Activated T-cell treated with anti-CD3 and anti-CD28 coated beads for 4 hours (primary cell): ENCODE data around the gene IL19.

Source experiments
- DNase-seq: peaks from one replicate; pipeline ENCODE4 v3.0.0-alpha.2; 2020

IL19 gene

DNA sequence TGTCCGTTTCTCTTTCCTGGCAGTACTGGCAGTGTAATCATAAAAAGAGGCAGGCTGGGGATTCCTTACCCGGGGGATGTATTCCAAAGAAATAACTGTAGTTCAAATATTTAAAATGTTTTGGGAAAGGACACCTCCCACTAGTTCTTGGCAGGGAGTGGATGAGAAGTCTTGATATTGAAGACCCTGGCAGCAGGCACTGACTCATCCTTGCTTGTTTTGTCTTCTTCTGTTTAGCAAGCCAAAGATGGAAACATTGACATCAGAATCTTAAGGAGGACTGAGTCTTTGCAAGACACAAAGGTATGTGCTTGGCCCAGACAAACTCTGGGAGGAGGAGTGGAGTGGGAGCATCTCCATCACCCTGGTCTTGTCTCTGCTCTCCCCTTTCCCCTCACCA is 95.5 kb downstream of the IL19 start:
- DNase-seq: no peak

DNA sequence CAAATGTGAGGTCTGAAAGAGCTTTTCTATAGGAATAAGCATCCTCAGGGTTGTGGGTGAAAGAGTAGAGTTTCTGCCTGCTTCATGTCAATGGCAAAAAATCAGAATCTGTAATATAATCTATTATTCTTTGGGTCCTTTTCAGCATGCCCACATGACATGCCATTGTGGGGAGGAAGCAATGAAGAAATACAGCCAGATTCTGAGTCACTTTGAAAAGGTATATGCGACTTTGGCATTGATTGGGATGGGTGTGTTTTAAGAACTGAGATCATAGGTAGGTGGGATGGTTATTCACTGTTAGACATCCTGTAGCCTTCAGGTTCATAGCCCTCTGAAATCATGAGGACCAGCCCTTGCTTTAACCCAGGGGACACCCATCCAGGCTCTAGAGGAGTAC is 96.7 kb downstream of the IL19 start:
- no peak for DNase-seq

DNA sequence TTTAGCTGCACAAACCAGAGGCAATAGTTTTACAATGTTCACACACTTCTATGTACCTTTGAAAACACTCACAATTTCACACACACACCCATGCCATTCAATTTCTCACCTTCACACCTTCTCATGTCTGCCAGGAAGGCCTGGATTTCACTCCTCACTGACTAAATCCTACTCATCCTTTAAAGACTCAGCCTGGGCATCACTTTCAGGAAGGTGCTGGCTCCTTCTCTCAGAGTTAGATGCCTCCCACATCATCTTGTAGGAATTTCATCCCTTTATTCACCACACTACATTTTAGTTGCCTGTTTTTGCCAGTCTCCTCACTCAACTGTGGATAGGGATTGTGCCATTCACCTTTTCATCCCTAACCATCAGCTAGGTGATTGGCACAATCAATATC is 97.1 kb downstream of the IL19 start:
- no peak for DNase-seq

DNA sequence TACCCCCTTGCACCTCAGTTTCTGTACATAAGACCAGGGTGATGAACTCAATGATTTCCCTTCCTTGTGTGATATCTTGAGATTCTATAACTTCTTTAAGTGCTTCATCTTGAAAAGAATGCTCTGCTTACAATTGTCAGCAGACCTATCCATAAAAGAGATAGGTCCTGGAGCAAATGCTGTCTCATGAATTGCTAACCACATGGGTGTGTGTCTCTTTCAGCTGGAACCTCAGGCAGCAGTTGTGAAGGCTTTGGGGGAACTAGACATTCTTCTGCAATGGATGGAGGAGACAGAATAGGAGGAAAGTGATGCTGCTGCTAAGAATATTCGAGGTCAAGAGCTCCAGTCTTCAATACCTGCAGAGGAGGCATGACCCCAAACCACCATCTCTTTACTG is 97.7 kb downstream of the IL19 start:
- no peak for DNase-seq

DNA sequence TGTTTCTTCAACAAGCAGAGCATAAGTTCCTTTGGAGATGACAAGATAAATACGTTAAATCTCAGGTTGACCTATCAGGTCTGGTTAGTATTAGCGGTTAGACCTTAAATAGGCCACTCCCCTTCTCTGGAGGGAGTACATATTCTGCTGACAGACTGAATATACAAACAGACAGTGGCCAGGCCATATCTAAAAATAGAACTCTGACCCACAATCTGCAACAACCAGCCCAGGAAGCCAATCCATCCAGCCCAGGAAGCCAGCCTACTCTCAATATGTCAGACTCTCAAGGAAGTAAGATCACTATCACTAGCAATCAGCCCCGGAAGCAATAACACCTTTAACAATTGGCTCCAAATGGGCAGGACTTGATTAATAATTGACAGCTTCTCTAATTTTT is 101.6 kb downstream of the IL19 start:
- no peak for DNase-seq

DNA sequence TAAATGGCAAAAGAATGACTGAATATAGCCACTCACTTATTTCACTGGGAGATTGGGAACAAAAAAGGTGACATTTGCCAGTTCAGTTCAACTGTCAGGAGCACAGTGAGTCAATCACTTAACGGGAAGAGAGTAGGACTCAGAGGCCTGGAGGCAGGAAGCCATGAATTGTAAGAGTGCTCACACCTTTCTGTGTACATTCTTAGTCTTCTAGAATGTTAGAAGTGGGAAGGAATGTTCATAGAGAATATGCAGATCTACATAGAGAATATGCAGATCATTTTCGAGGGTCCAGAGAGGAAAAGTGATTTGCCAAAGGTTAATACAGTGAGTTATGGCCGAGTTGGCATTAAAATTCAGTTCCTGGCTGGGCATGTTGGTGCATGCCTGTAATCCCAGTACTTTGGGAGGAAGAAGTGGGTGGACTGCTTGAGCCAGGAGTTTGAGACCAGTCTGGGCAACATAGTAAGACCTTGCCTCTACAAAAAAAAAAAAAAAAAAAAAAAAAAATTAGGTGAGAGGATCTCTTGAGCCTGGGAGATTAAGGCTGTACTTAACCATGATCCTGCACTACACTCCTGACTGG is 103.1 kb downstream of the IL19 start:
- no peak for DNase-seq

DNA sequence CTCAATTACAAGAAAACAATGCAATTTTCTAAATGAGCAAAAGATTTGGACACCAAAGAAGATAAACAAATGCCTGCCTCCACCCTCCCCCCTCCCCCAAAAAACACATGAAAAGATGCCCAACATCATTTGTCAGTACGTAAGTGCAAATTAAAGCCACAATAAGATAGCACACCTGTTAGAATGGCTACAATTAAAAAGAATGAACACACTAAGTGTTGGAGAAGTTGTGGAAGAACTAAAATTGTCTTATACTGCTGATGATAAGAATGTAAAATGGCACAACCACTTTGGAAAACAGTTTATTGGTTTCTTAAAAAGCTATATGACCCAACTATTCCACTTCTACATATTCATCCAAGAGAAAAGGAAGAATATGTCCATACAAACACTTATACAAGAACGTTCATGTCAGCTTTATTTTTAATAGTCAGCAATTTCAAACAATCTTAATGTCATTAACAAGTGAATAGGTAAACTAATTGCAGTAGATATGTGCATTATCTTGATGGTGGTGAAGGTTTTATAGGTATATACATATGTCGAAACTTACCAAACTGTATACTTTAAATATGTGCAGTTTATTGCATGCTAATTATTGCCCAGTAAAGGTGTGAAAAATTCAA is 105.3 kb downstream of the IL19 start:
- DNase-seq: no peak

DNA sequence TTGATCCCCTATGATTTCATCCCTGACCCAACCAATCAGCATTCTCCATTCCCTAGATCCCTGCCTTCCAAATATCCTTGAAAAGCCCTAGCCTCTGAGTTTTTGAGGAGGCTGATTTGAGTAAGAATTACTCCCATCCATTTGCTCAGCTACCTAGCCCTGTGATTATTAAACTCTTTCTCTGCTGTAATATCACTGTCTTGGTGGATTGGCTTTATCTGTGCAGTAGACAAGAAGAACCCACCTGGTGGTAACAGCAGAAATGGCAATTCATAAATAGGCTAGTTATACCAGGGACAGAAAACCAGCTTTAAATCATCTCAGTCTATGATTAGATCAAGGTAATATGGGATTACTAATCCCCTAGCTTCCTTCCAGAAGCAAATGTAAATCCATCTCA is 107.9 kb downstream of the IL19 start:
- DNase-seq: no peak

DNA sequence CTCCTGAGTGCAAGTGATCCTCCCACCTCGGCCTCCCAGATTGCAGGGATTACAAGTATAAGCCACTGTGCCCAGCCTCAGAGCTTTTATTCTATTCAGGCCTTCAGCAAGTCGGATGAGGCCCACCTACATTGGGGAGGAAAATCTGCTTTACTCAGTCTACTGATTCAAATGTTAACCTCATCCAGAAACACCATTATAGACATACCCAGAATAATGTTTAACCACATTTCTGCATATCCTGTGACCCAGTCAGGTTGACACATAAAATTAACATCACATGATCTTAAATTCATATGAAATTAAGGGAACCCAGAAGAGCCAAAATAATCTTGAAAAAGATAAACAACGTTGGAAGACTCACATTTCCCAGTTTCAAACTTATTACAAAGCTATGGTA is 109.7 kb downstream of the IL19 start:
- DNase-seq: no peak

DNA sequence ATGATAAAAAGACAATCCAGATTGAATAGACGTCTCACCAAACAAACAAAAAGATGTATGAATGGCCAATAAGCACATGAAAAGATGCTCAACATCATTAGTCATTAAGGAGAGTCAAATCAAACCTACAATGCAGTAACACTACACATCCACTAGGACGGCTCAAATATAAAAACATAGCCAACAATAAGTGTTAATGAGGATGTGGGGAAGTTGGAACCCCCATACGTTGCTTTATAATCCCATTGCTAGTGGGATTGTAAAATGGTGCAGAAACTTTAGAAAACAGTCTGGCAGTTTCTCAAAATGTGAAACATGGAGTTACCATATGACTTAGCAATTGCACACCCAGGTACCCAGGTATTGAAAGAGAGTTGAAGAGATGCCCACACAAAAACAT is 112.0 kb downstream of the IL19 start:
- DNase-seq: no peak

DNA sequence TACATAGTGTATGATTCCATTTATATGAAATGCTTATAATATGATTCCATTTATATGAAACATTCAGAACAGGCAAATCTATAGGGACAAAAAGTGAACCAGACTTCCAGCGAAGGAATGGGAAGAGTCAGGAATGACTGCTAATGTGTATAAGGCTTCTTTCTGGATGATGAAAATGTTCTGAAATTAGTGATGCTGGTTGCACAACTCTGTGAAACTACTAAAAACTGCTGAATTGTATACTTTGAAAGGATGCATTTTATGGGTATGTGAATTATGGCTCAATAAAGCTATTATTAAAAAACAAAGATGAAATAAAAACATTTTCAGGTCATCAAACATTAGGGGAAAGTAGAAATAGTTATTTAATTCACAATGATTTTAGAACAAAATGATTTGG is 112.6 kb downstream of the IL19 start:
- DNase-seq: no peak

DNA sequence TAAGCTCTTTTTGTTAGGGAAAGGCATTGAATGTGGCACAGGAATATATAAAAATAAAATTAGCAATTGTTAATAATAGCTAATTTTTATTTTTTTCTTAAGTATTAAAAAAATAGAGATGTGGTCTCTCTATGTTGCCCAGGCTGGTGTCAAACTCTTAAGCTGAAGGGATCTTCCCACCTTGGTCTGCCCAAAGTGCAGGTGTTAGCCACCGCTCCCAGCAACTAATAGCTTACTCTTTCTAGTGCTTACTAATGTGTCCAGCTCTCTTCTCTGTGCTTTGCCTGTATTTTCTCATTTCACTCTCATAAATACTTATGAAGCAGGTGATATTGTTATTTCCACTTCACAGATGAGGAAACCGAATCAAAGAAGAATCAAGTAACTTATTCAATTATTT is 113.3 kb downstream of the IL19 start:
- no peak for DNase-seq

DNA sequence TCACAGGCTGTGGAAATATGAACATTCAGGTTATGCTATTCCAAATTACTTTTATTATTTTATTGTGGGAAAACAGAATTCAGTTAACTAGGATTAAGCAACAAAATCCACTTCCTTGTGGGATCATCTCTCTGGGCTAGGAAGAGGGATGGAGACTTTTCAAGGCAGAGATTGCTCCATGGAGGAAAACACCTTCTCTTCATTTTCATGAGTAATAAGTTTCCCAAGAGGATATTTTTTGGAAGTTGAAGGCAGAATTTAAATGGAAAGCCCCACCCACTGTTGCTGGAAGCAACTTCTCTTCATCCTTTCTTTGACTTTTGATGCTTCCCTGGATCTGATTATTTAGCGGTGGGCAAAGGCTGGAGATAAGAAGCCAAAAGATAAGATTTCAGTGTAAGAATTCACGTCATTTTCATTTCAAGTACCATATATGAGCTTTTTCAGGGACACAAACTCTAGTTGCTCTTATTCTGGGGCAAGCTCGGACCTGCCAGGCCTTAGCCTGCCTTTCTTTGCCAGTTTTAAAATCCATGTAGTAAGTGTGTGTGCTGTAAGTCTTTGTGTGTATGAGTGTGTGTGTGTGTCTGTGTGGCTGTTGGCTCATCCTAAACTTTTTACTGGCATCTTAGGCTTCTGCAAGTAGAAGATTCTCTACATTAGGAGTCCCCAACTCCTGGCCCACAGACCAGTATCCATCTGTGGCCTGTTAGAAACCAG is 114.9 kb downstream of the IL19 start:
- DNase-seq: no peak

DNA sequence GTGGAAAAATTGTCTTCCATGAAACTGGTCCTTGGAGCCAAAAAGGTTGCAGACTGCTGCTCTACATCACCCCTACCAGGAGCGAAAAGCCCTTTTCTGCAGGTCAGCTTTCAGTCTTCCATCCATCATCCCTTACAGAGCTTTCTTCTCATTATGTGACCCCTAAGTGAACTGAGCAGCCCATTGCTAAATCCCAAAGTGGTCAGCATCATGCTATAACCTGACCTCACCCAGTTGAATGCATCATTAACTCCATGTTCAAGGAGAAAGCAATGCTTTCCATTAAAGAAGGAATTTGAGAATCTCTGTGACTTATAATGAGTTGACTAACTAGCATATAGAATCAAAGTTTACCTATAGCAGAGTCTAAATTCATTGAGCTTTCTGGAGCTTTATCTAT is 116.3 kb downstream of the IL19 start:
- DNase-seq: no peak

DNA sequence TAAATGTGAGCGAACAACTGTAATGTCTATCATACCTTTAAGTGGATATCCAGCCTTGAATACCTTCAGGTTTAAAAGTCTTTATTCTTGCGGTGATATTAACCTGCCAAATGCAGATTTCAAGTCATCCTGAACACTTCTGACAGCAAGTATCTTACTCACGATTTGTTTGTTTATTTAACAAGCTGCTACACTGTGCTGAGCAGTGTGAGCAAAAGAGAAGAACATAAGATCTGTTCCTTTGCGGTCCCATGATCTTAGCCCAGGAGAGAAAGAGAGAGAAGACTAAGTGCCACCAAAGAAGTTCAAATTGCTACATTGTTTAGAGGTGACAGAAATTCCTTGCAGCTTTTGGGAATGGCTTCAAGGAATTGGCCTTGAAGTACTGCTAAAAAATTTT is 117.1 kb downstream of the IL19 start:
- DNase-seq: no peak

DNA sequence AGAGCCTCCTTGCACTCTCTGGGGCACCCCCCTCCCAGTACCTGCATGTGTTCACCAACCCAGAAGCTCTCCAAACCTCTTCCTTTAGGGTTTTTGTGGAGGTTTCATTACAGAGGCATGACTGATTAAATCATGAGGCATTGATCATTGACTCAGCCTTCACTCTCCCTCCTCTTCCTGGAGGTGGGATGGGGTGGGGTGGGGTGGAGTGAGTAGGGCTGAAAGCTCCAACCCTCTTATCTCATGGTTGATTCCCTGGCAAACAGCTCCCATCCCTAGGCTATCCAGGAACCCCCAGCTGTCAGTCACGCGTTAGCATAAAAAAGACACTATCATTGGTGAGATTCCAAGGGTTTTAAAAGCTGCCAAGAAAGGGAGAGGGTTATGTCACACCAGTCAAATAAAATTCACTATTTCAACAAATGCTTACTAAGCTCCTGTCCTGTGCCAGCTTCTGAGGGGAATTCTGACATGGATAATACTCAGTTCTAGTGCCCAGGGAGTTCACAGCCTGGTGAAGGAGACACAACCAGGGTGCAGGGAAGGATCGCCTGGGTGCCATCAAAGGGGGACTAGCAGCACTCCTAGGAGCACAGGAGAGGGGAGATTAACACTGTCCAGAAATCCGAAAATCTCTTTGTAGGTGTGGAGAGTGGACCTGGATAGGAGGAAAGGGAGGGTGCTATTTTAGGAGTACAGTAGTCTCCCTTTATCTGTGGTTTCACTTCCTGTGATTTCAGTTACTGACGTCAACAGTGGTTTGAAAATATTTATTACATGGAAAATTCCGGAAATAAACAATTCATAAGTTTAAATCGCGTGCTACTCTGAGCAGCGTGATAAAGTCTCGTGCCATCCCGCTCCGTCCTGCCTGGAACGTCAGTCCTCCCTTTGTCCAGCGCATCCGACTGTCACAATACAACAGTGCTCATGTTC is 119.8 kb downstream of the IL19 start:
- DNase-seq: no peak

DNA sequence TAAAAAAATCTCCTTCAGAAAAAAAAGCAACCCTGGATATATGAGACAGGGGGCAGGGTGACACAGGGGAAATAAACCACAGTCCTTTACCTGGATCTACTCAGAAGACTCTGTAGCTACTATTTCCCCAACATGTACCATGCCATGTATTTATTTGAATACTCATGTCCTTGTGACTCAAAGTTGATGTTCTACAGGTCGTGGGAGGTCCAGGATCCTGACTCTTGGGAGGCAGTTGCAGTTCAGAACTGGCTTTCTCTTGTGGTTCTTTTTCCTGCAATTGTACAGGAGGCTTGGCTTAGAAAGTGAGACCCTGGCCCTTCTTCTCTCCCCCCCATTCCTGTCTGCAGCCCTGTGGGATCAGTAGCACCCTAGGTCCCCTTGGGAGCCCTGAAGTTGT is 120.8 kb downstream of the IL19 start:
- DNase-seq: no peak
